ENCODE measurements around the gene PIF1. TPM values are rescaled to one million over a fixed set of nuclear protein-coding genes. Genes with fewer than 3 reads are reported as not detected.

Gene PIF1
- total and polyA plus RNA-seq, 2 of the 4 experiments (the other 2 are of a cell fraction), result 3.9 to 19.9 TPM

GRCh38 chr15:64772964-64773363 lies 52.5 kb downstream of the PIF1 start:
- Histone ChIP-seq H3K9ac (ENCODE audit: low read depth, low read length) (no peak overlapping the region), H3K4ac (ENCODE audit: low read depth, low read length) (no peak overlapping the region), H4K20me1 (ENCODE audit: insufficient read depth, low read length) (no peaks in the 10 kb centered on the region), H2BK120ac (ENCODE audit: low read depth, low read length) (no peak overlapping the region), H2AK5ac (ENCODE audit: low read depth, low read length) (no peak overlapping the region), H3K4me1 (ENCODE audit: control insufficient read depth, insufficient read depth, low read length) (no peaks in the 10 kb centered on the region; the same call in 1 of the 2 replicates), H3K36me3 (ENCODE audit: control insufficient read depth, insufficient read depth, low read length) (no peaks in the 10 kb centered on the region), H4K8ac (ENCODE audit: low read depth in 2 of 2, low read length in 2 of 2) (no peak overlapping the region), H3K18ac (ENCODE audit: low read depth, low read length) (no peak overlapping the region), H2AK9ac (replicated peaks; ENCODE audit: low read depth, low read length, poor library complexity) (no peak overlapping the region), H3K9me3 (ENCODE audit: control insufficient read depth, insufficient read depth, low read length) (no peaks in the 10 kb centered on the region), H3K27me3 (ENCODE audit: control insufficient read depth, insufficient read depth, low read length) (peaks cover 10% of the 10 kb centered on the region), H2BK15ac (ENCODE audit: low read depth, low read length) (no peak overlapping the region), H2BK20ac (ENCODE audit: low read depth, low read length) (no peak overlapping the region), H3K27ac (ENCODE audit: insufficient read depth, low read length) (no peak overlapping the region), H3K4me2 (ENCODE audit: low read depth, low read length) (no peak overlapping the region), H3K23ac (ENCODE audit: low read depth, low read length) (no peak overlapping the region), H4K5ac (ENCODE audit: low read depth, low read length) (no peak overlapping the region), H3K79me1 (ENCODE audit: low read depth in 1 of 2, low read length in 2 of 2) (peaks cover 0 to 10% of the 10 kb centered on the region in 2 experiments; a peak in 1 of 4 replicates), H3K9me1 (ENCODE audit: insufficient read depth, low read length) (peaks cover 3% of the 10 kb centered on the region), H2AFZ (replicated peaks; ENCODE audit: low read length, poor library complexity) (no peak overlapping the region), H4K91ac (ENCODE audit: insufficient read depth, low read depth, low read length) (no peak overlapping the region), H3K4me3 (ENCODE audit: insufficient read depth, low read depth, low read length) (no peak overlapping the region), H3K14ac (replicated peaks; ENCODE audit: low read depth, low read length) (no peak overlapping the region), H2BK5ac (ENCODE audit: low read depth, low read length, poor library complexity, severe bottlenecking) (no peak overlapping the region), H3K56ac (ENCODE audit: extremely low read depth, insufficient read depth, low read length) (no peak overlapping the region)
- no TSS peak for BruUV-seq (replicated peaks)
- intact Hi-C loops (cut with micrococcal nuclease) (no loop called here), in situ Hi-C loops (cut with MboI; ENCODE audit: low sequenced_read_pairs) (no loop called here), dilution Hi-C loops (cut with HindIII; ENCODE audit: low sequenced_read_pairs, unreplicated experiment) (no loop called here)
- DNase-seq (no peak), ATAC-seq (ENCODE audit: low read depth) (no peak)
- 100% methylated on average over 1 of the region's 6 CpGs; no CpG with 5 or more reads in 1 of the 2 experiments for WGBS, 2 experiments (ENCODE audit: extremely low coverage in 2 of 2, insufficient read length in 1 of 2)
- no peak for TF ChIP-seq ELK1 (IDR thresholded peaks at IDR 0.05; ENCODE audit: borderline replicate concordance, low read depth, low read length)
- POLR2A ChIA-PET (ENCODE audit: unreplicated experiment), result no interaction called here
- CTCF ChIA-PET, result interaction anchor here (0.5 kb wide), 1 partner anchor 9 kb away, joined by 3 read pairs; no protein-coding TSS in a partner anchor

Data from IMR-90 (cell line).